EH (cell line): ENCODE measurements around the gene SIT1.

ENCODE experiments used
- DNase-seq: peaks from one replicate; pipeline ENCODE4 v3.0.0-alpha.2; 2015; ENCODE audit warnings: low read depth

Gene SIT1

GRCh38 chr9:35650341-35651158, at the start of gene SIT1:
Gene SIT1 (minus strand): TSS chr9:35650931. CDS start chr9:35650853, 78 bp downstream.
- DNase-seq, result no peak

- DNase-seq, result no peak
Observed at GRCh38 chr9:35700031-35700430, 49.3 kb upstream of the SIT1 start.

- no peak for DNase-seq
Observed at GRCh38 chr9:35698231-35698630, 47.5 kb upstream of the SIT1 start.

- DNase-seq, result no peak
Observed at GRCh38 chr9:35697486-35697885, 46.8 kb upstream of the SIT1 start.

- DNase-seq, result peak; percentile 53
Observed at GRCh38 chr9:35696520-35697215, 45.9 kb upstream of the SIT1 start.

- peak; percentile 30 for DNase-seq
Observed at GRCh38 chr9:35695943-35696401, 45.2 kb upstream of the SIT1 start.

GRCh38 chr9:35691757-35692301, 41.1 kb upstream of the SIT1 start:
- DNase-seq, result peak; percentile 61

- DNase-seq, result no peak
Observed at GRCh38 chr9:35691334-35691650, 40.6 kb upstream of the SIT1 start.

GRCh38 chr9:35690614-35691333, 40.0 kb upstream of the SIT1 start:
- DNase-seq, result peak; percentile 94

GRCh38 chr9:35690294-35690613, 39.5 kb upstream of the SIT1 start:
- DNase-seq, result no peak

GRCh38 chr9:35689542-35690293, 39.0 kb upstream of the SIT1 start, which contains the start of gene TPM2:
Gene TPM2 (minus strand): TSS chr9:35689925. CDS start chr9:35689817, 108 bp downstream.
- DNase-seq, result peak; percentile 96

GRCh38 chr9:35688558-35689541, 38.1 kb upstream of the SIT1 start:
- DNase-seq, result peak; percentile 77

GRCh38 chr9:35687972-35688557, 37.3 kb upstream of the SIT1 start:
- DNase-seq, result no peak

- no peak for DNase-seq
Observed at GRCh38 chr9:35687306-35687705, 36.6 kb upstream of the SIT1 start.

GRCh38 chr9:35686222-35687203, 35.8 kb upstream of the SIT1 start:
- DNase-seq, result peak; percentile 68

GRCh38 chr9:35685506-35685905, 34.8 kb upstream of the SIT1 start:
- no peak for DNase-seq

- no peak for DNase-seq
Observed at GRCh38 chr9:35684921-35685320, 34.2 kb upstream of the SIT1 start.

- DNase-seq, result no peak
Observed at GRCh38 chr9:35683323-35683722, 32.6 kb upstream of the SIT1 start.
